HG03039 (cell line): Measurements from ENCODE around the gene CD27.
"Not testable (repeated sequence)": the region's sequence is repeated elsewhere in the genome, so short reads cannot be mapped to it uniquely, and the experiment has no call there.

Source experiments
- ATAC-seq: cut with Tn5 transposase; IDR thresholded peaks from one replicate; pipeline ENCODE4 v1.9.1; 2021; ENCODE audit warnings: mild to moderate bottlenecking, moderate library complexity; ENCODE audit not compliant: unreplicated experiment

Gene CD27

GRCh38 chr12:6478416-6478815, 33.7 kb downstream of the CD27 start:
- ATAC-seq: no peak

- no peak for ATAC-seq
Measured at GRCh38 chr12:6488240-6488639, 43.5 kb downstream of the CD27 start.

DNA sequence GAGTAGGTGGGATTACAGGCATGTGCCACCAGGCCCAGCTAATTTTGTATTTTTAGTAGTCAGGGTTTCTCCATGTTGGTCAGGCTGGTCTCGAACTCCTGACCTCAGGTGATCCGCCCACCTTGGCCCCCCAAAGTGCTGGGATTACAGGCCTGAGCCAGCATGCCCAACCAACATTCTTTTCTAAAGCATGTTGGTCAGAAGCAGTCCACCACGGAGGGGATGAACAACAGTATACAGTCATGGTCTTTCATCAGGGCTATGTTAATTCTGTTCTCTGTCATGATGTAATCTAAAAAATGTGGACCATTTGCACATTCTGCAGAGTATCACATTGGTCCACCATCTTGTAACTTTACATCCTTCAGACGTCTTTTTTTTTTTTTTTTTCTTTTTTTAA, 44.7 kb downstream of the CD27 start:
- no peak for ATAC-seq

GRCh38 chr12:6490673-6491072, 45.9 kb downstream of the CD27 start:
- ATAC-seq: not testable (repeated sequence)

GRCh38 chr12:6492838-6493496, 48.2 kb downstream of the CD27 start, which contains the start of gene MRPL51:
TSS of gene MRPL51 (minus strand) at chr12:6493262. CDS start at chr12:6493136, 126 bp downstream.
- peak; percentile 57 for ATAC-seq

DNA sequence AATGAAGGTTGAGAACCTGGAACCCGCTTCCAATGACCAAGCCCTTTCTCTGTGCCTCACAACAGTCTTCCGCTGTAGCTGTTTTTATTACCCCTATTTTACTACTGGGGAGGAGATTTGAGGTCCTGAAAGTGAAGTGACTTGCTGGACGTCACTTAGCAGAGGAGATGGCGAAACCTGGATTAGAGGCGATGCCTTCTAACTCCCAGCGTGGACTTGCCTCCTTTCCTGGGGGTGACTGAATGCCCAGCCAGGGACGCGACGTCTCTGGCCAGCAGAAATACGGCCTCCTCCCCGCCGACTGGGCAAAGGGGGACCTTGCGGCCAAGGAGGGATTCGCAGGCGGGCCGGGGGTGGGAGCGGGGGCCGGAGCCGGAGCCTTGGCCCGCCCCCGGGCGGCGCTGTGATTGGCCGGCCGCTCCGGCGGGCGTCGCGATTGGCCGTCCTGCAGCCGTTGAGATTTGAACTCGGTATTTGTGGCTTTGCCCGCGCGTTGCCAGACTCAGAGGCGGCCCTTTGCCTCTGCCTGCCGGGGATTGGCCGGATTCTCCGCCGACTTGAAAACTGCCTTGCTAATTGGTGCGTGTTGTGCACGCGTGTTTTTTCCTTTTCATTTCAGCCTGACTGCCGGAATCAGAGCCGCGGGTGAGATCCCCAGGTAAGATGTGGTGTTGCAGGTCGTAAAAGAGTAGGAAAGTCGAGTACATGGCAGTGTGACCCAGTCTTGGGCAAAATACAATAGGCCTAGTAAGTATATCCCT, 48.9 kb downstream of the CD27 start, which contains the start of gene NCAPD2:
Gene NCAPD2, plus strand, starts transcription at position 606 of the 761 bp plus-strand sequence. CDS start 997 bp downstream, outside the sequence.
- ATAC-seq: peak; percentile 80

- ATAC-seq: no peak
Measured at GRCh38 chr12:6494258-6494743, 49.5 kb downstream of the CD27 start.

DNA sequence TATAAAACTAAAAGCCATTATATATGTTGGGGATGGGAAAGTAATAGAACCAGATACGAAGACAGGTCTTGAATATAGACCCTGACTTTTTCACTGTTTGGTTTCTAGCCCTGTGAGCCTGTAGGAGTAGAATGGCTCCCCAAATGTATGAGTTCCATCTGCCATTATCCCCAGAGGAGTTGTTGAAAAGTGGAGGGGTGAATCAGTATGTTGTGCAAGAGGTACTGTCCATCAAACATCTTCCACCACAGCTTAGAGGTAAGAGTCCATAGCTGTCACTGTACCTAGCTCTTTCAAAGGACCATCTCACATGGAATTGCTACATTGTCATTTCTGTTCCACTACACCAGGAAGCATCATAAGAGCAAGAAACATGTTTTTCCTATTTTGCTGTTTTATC, 50.2 kb downstream of the CD27 start:
- ATAC-seq: no peak

GRCh38 chr12:6497291-6497690, 52.5 kb downstream of the CD27 start:
- ATAC-seq: not testable (repeated sequence)

DNA sequence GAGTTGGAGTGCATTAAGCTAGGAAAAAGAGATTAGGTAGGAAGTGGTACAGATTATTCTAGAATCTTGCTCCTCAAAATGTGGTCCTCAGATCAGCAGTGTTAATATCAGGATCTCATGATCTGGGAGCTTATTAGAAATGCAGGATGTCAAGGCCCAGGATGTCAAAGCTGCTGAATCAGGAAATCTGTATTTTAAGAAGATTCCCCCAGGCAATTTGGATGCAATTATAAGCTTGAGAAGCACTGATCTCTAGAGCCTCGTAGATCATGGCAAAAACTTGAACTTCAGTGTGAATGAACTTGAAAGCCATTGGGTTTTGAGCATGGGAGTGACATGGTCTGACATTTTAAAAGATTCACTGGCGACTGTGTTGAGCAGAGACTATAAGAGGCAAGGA, 55.7 kb downstream of the CD27 start:
- ATAC-seq: no peak
